PC-3 (cell line): ENCODE measurements around the gene PRKD2. TPM values are rescaled to one million over a fixed set of nuclear protein-coding genes. Genes with fewer than 3 reads are reported as not detected.

Experiments used
- ATAC-seq: fragments of 200-7000 bp; cut with Tn5 transposase; 2 replicates; pipeline ENCODE4 v1.9.1; 2020; ENCODE audit warnings: mild to moderate bottlenecking, moderate library complexity
- BruUV-seq: library from RNA; stranded (reverse); fragments of 400-500 nt; replicated peaks from 2 replicates; lab custom pipeline; 2021; lab: Mats Ljungman, UMichigan
- CTCF ChIA-PET: fragments of 300-600 bp; sonication (Branson Sonifier 250); formaldehyde crosslinking; loops from one replicate; lab custom pipeline; 2022; ENCODE audit warnings: antibody characterized with exemption; lab: Charles Lee
- POLR2A ChIA-PET: fragments of 300-600 bp; sonication (Branson Sonifier 250); formaldehyde crosslinking; loops from one replicate; lab custom pipeline; 2022; ENCODE audit warnings: antibody characterized with exemption; ENCODE audit not compliant: unreplicated experiment; lab: Charles Lee
- DNase-seq: peaks from one replicate; pipeline ENCODE4 v3.0.0-alpha.2; 2015
- H2AFZ ChIP-seq: fragments of 300-600 bp; sonication (generic); 2 replicates; pipeline ENCODE4 v1.6.0; 2016; ENCODE audit warnings: antibody characterized with exemption, low read length
- H3F3A ChIP-seq: fragments of 300-600 bp; sonication (generic); one replicate; pipeline ENCODE4 v1.6.0; 2017; ENCODE audit warnings: antibody characterized with exemption, low read length, control low read depth, mild to moderate bottlenecking; ENCODE audit not compliant: unreplicated experiment
- H3K27ac ChIP-seq: fragments of 300-600 bp; sonication (generic); 2 replicates; pipeline ENCODE4 v1.5.1; 2016; ENCODE audit warnings: mild to moderate bottlenecking, low read length
- H3K27me3 ChIP-seq: fragments of 300-600 bp; sonication (generic); 2 replicates; pipeline ENCODE4 v1.6.1; 2016; ENCODE audit warnings: low read length, mixed read lengths
- H3K36me3 ChIP-seq: fragments of 300-600 bp; sonication (generic); 2 replicates; pipeline ENCODE4 v1.6.1; 2016; ENCODE audit warnings: low read depth, mixed run types, low read length, mixed read lengths
- H3K4me1 ChIP-seq: fragments of 300-600 bp; sonication (generic); 2 replicates; pipeline ENCODE4 v1.5.1; 2016; ENCODE audit warnings: low read length; ENCODE audit not compliant: insufficient read depth
- H3K4me2 ChIP-seq: fragments of 300-600 bp; sonication (generic); 2 replicates; pipeline ENCODE4 v1.6.0; 2016; ENCODE audit warnings: low read length
- H3K4me3 ChIP-seq: fragments of 300-600 bp; sonication (generic); 2 replicates; pipeline ENCODE4 v1.5.1; 2016; ENCODE audit warnings: mild to moderate bottlenecking, low read length, mixed read lengths
- H3K79me2 ChIP-seq: fragments of 300-600 bp; sonication (generic); 2 replicates; pipeline ENCODE4 v1.6.1; 2017; ENCODE audit warnings: low read length, mixed read lengths
- H3K9ac ChIP-seq: fragments of 300-600 bp; sonication (generic); 2 replicates; pipeline ENCODE4 v1.6.0; 2016; ENCODE audit warnings: mild to moderate bottlenecking, low read length
- H3K9me2 ChIP-seq: fragments of 300-600 bp; sonication (generic); replicated peaks from 2 replicates; pipeline ENCODE4 v1.6.1; 2016; ENCODE audit warnings: mixed run types, low read length, mixed read lengths
- H3K9me3 ChIP-seq: fragments of 300-600 bp; sonication (generic); 2 replicates; pipeline ENCODE4 v1.6.1; 2016; ENCODE audit warnings: low read length, mixed read lengths
- H4K20me1 ChIP-seq: fragments of 300-600 bp; sonication (generic); 2 replicates; pipeline ENCODE4 v1.6.1; 2016; ENCODE audit warnings: low read length, mixed read lengths
- EZH2 ChIP-seq: fragments of 300-600 bp; sonication (generic); IDR thresholded peaks from one replicate; pipeline ENCODE4 v1.6.1; 2017; ENCODE audit warnings: antibody characterized with exemption, mild to moderate bottlenecking, low read length; ENCODE audit not compliant: unreplicated experiment
- EZH2phosphoT487 ChIP-seq: fragments of 300-600 bp; sonication (generic); IDR thresholded peaks from 2 replicates; pipeline ENCODE4 v1.6.1; 2018; ENCODE audit warnings: mild to moderate bottlenecking, antibody characterized with exemption, low read length, borderline replicate concordance
- intact Hi-C: fragments of 100-400 bp; cut with micrococcal nuclease; formaldehyde crosslinking; loops from 2 replicates; pipeline ENCODE4 v1.9.0; 2023
- total RNA-seq: library from RNA; depleted of rRNA; stranded (reverse); fragments of >200 nt; gene quantifications from 2 replicates; pipeline ENCODE4 v1.2.3, GENCODE V29; 2014
- TF ChIP-seq, protein P1 (sequence below): fragments of 300-600 bp; sonication (generic); conservative IDR thresholded peaks from 2 replicates; pipeline ENCODE4 v1.5.1; 2017; ENCODE audit warnings: antibody characterized with exemption, low read depth, mild to moderate bottlenecking, low read length

PRKD2 gene
- total RNA-seq, 1 experiment from 2014 or later, result 24.1 TPM

DNA sequence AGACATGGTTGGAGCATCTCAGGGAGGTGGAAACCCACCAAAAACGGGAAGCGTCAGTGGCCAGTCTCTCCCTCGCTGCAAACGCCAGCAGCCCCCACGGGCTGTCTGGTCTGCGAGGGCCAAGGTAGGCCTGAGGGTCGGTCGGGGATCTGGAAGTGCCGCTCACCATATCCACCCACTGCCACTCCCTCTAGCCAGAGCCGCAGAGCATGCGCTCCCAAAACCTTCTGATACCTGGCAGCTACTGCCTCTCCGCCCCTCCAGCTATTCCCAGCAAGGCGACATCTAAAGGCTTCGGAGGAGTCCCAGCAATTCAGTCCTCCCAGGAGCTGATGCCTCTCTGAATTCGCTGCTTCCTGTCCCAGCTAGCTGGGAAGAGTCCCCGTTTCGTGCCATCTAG is 24.5 kb upstream of the PRKD2 start:
- H3K4me3 ChIP-seq, result no peak overlapping the region
- intact Hi-C loops, result no loop called here
- no peak overlapping the region for H3K9ac ChIP-seq
- peaks cover 88% of the 10 kb centered on the region for H3K79me2 ChIP-seq
- H3K27me3 ChIP-seq, result no peaks in the 10 kb centered on the region
- ChIA-PET CTCF (no interaction called here), POLR2A (no interaction called here)
- peaks cover 9% of the 10 kb centered on the region for H3K4me1 ChIP-seq
- TF ChIP-seq, protein P1, sequence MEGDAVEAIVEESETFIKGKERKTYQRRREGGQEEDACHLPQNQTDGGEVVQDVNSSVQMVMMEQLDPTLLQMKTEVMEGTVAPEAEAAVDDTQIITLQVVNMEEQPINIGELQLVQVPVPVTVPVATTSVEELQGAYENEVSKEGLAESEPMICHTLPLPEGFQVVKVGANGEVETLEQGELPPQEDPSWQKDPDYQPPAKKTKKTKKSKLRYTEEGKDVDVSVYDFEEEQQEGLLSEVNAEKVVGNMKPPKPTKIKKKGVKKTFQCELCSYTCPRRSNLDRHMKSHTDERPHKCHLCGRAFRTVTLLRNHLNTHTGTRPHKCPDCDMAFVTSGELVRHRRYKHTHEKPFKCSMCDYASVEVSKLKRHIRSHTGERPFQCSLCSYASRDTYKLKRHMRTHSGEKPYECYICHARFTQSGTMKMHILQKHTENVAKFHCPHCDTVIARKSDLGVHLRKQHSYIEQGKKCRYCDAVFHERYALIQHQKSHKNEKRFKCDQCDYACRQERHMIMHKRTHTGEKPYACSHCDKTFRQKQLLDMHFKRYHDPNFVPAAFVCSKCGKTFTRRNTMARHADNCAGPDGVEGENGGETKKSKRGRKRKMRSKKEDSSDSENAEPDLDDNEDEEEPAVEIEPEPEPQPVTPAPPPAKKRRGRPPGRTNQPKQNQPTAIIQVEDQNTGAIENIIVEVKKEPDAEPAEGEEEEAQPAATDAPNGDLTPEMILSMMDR, result no peak
- TF ChIP-seq EZH2phosphoT487 (no peak), EZH2 (no peak)
- DNase-seq (no peak), ATAC-seq (no peak)
- H4K20me1 ChIP-seq, result peaks cover 45% of the 10 kb centered on the region
- BruUV-seq, result no TSS peak
- no peak overlapping the region for H2AFZ ChIP-seq
- H3K9me2 ChIP-seq, result no peaks in the 10 kb centered on the region
- H3K36me3 ChIP-seq, result peaks cover 6% of the 10 kb centered on the region; the same call in 1 of the 2 replicates
- H3F3A ChIP-seq, result no peaks in the 10 kb centered on the region
- no peak overlapping the region for H3K4me2 ChIP-seq
- H3K9me3 ChIP-seq, result no peaks in the 10 kb centered on the region
- no peak overlapping the region for H3K27ac ChIP-seq

DNA sequence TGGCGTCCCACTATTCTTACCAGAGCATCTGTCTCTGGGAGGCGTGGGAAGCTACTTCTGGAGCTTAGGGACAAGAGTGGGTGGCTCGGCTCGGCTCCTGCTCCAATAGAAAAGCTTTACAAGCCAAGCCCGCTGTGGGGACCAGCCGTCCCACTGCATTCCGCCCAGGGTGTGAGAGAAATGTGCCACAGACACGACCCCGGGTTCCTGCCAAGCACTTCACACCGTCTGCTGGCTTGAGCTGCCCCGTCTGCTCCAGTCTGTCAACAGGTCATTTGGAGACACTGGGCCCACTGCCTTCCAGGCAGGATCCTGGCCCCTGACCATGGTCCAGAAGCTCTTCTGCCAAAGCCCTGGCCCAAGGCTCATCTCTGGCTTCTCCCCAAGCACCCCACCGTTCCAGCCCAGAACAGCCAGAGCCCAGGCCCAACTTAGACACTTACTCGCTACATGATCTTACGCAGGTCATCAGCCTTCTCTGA is 22.4 kb upstream of the PRKD2 start:
- ChIA-PET POLR2A (no interaction called here), CTCF (no interaction called here)
- peaks cover 35% of the 10 kb centered on the region for H4K20me1 ChIP-seq
- intact Hi-C loops, result no loop called here
- no peaks in the 10 kb centered on the region for H3K27me3 ChIP-seq
- H3K4me1 ChIP-seq, result peaks cover 8% of the 10 kb centered on the region
- no TSS peak for BruUV-seq
- H2AFZ ChIP-seq, result no peak overlapping the region
- no peak overlapping the region for H3K4me2 ChIP-seq
- H3K36me3 ChIP-seq, result peaks cover 6% of the 10 kb centered on the region; the same call in 1 of the 2 replicates
- H3K79me2 ChIP-seq, result peaks cover 72% of the 10 kb centered on the region
- no peaks in the 10 kb centered on the region for H3F3A ChIP-seq
- no peaks in the 10 kb centered on the region for H3K9me3 ChIP-seq
- TF ChIP-seq EZH2, result no peak
- no peak for TF ChIP-seq EZH2phosphoT487
- TF ChIP-seq, protein P1, result no peak
- no peak overlapping the region for H3K27ac ChIP-seq
- no peaks in the 10 kb centered on the region for H3K9me2 ChIP-seq
- no peak overlapping the region for H3K4me3 ChIP-seq
- DNase-seq (no peak), ATAC-seq (no peak)
- no peak overlapping the region for H3K9ac ChIP-seq

DNA sequence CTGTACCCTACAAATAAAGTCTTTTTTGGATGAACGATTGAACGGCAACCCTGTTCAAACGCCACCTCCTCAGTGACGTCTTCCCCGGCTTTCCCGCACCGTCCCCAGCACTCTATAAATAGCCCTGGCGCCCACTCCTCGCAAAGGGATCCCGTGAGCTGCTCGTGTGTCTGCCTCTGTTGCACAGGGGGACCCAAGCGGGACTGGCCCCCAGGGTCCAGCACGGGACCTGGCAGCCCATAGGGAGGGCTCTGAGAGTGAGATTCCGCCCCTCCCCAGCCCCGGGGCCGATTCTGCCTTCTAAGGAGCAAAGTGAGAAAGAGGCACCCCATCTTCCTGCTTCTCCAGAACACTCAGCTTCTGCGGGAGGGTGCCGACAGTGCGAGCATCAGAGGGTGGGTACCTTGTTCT is 20.9 kb upstream of the PRKD2 start:
- H3K27me3 ChIP-seq, result no peaks in the 10 kb centered on the region
- H3K4me1 ChIP-seq, result peaks cover 19% of the 10 kb centered on the region
- POLR2A ChIA-PET, result no interaction called here
- no peak overlapping the region for H3K27ac ChIP-seq
- intact Hi-C loops, result no loop called here
- peaks cover 6% of the 10 kb centered on the region; the same call in 1 of the 2 replicates for H3K36me3 ChIP-seq
- TF ChIP-seq EZH2 (no peak), EZH2phosphoT487 (no peak)
- TF ChIP-seq, protein P1, result no peak
- no peak overlapping the region for H2AFZ ChIP-seq
- H3K4me3 ChIP-seq, result no peak overlapping the region
- H3K9me2 ChIP-seq, result no peaks in the 10 kb centered on the region
- BruUV-seq, result no TSS peak
- peaks cover 73% of the 10 kb centered on the region for H3K79me2 ChIP-seq
- H3F3A ChIP-seq, result no peaks in the 10 kb centered on the region
- H3K9me3 ChIP-seq, result no peaks in the 10 kb centered on the region
- no peak overlapping the region for H3K9ac ChIP-seq
- ATAC-seq (no peak), DNase-seq (no peak)
- CTCF ChIA-PET, result no interaction called here
- peaks cover 35% of the 10 kb centered on the region; the same call in 1 of the 2 replicates for H4K20me1 ChIP-seq
- H3K4me2 ChIP-seq, result no peak overlapping the region
